Tibial nerve (tissue), 3 donors: ENCODE results near the gene RUNDC3A.

ENCODE experiments used
- POLR2A ChIP-seq, 2 donors: fragments of 450-650 bp; IDR thresholded peaks; one replicate each; pipeline ENCODE4 v1.6.1; 2017; ENCODE audit warnings: antibody characterized with exemption in 2 of 2, mild to moderate bottlenecking in 2 of 2, moderate library complexity in 2 of 2
- TF ChIP-seq, protein P1 (sequence below), 5 experiments: fragments of 200-600 bp in 3 of 5; fragments of 450-650 bp in 2 of 5; sonication (generic) in 3 of 5; IDR thresholded peaks; one replicate each; pipeline ENCODE4 v1.5.1; 2016 to 2019; ENCODE audit warnings: antibody characterized with exemption in 5 of 5, mild to moderate bottlenecking in 3 of 5, moderate library complexity in 2 of 5

DNA sequence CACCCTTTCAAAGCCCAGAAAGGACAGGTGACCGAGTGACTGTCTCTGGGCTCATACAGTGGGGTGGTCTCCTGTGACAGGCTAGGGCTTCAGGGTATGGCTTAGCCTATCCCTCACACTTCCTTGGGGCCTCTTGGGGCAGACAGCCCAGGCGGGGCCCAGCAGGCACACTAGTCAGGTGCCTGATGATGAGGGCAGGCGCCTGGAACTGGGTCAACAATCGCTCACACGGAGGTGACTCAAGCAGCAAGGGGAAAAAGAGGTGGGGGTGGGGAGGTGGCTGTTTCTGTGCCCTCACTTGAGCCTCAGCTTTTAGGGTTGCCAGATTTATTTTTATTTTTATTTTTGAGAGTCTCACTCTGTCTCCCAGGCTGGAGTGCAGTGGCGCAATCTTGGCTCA is 30.3 kb downstream of the RUNDC3A start:
- TF ChIP-seq, protein P1, sequence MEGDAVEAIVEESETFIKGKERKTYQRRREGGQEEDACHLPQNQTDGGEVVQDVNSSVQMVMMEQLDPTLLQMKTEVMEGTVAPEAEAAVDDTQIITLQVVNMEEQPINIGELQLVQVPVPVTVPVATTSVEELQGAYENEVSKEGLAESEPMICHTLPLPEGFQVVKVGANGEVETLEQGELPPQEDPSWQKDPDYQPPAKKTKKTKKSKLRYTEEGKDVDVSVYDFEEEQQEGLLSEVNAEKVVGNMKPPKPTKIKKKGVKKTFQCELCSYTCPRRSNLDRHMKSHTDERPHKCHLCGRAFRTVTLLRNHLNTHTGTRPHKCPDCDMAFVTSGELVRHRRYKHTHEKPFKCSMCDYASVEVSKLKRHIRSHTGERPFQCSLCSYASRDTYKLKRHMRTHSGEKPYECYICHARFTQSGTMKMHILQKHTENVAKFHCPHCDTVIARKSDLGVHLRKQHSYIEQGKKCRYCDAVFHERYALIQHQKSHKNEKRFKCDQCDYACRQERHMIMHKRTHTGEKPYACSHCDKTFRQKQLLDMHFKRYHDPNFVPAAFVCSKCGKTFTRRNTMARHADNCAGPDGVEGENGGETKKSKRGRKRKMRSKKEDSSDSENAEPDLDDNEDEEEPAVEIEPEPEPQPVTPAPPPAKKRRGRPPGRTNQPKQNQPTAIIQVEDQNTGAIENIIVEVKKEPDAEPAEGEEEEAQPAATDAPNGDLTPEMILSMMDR (IDR thresholded peaks at IDR 0.05): no peak
- TF ChIP-seq POLR2A (IDR thresholded peaks at IDR 0.05): no peak
